NT2/D1 (cell line): Measurements from ENCODE around the gene PNO1.

Experiments
- SUZ12 ChIP-seq: IDR thresholded peaks from 2 replicates; pipeline ENCODE4 v1.6.1; 2011; ENCODE audit not compliant: insufficient read length, insufficient read depth; ENCODE audit errors: extremely low read depth
- YY1 ChIP-seq: IDR thresholded peaks from 2 replicates; pipeline ENCODE4 v1.6.1; 2011; ENCODE audit not compliant: insufficient read length, insufficient read depth
- ZNF274 ChIP-seq: IDR thresholded peaks from 2 replicates; pipeline ENCODE4 v1.6.1; 2011; ENCODE audit warnings: mild to moderate bottlenecking, low read depth, low read length

DNA sequence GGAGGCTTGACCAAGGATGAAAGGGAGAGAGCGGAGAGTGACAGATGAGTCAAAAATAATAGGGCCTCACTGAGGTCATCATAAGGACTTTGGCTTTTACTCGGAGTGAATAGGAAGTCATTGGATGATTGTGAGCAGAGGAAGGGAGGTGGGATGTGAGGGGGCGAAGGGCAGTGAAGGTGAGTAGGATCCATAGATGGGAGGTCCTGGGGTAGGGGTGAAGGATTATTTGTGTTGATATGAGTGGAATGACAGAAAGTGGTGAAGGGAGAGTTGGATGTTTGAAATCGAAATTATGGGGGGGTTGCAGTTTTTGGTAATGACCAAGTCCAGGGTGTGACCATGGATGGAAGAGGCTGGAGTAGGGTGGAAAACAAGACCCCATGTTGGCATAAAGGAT is 14.0 kb downstream of the PNO1 start:
- TF ChIP-seq ZNF274 (no peak), YY1 (no peak), SUZ12 (no peak)
